ENCODE results near the gene HORMAD2. TPM values are rescaled to one million over a fixed set of nuclear protein-coding genes. Genes with fewer than 3 reads are reported as not detected.

The HORMAD2 gene
- total RNA-seq (not detected in 2 replicates), polyA plus RNA-seq (not detected in 2 replicates), polyA minus RNA-seq (not detected in 2 replicates), Bru-seq, nascent RNA (percentile 4 among the genes with signal in this experiment), BruChase-seq, experiment 1, labeled RNA remaining after a 6-hour chase (percentile 4 among the genes with signal in this experiment), BruChase-seq, experiment 2, labeled RNA remaining after a 2-hour chase (percentile 2 among the genes with signal in this experiment)
- polyA plus RNA-seq (2011; cell fraction: cytosol; rRNA removed), result not detected in 2 replicates
- polyA plus RNA-seq (2011; cell fraction: nucleus; rRNA removed), result not detected in 2 replicates
- not detected in 2 replicates for polyA plus RNA-seq (2012)
- polyA minus RNA-seq (2011; cell fraction: cytosol; rRNA and poly(A)+ RNA removed), result not detected
- not detected in 2 replicates for polyA minus RNA-seq (2011; cell fraction: nucleus; rRNA and poly(A)+ RNA removed)
- long read RNA-seq, result 0 reads

- Histone ChIP-seq H3K9me1 (replicated peaks; ENCODE audit: control insufficient read depth, extremely low read depth, insufficient read depth, low read length) (no peaks in the 10 kb centered on the region), H4K20me1 (replicated peaks; ENCODE audit: control insufficient read depth, extremely low read depth, insufficient read depth, low read length) (no peaks in the 10 kb centered on the region), H3K4me2 (ENCODE audit: insufficient read depth, low read length) (peak within 1 kb of the TSS; percentile 27), H3K27ac (ENCODE audit: insufficient read depth, low read depth, low read length) (no peak within 1 kb of the TSS), H2AFZ (ENCODE audit: low read depth, low read length) (peak within 1 kb of the TSS; percentile 40), H3K36me3 (ENCODE audit: control insufficient read depth in 2 of 2, extremely low read depth in 1 of 2, insufficient read depth in 2 of 2, low read length in 2 of 2) (no peaks in the 10 kb centered on the region), H3K9ac (replicated peaks; ENCODE audit: extremely low read depth, insufficient read depth, low read length) (no peak within 1 kb of the TSS), H3K79me2 (ENCODE audit: control insufficient read depth, insufficient read depth, low read length) (no peaks in the 10 kb centered on the region), H3K27me3 (ENCODE audit: control insufficient read depth in 2 of 2, insufficient read depth in 2 of 2, low read length in 2 of 2) (peaks cover 11 to 15% of the 10 kb centered on the region in 2 experiments), H3K9me3 (replicated peaks; ENCODE audit: control insufficient read depth, insufficient read depth, low read length) (no peaks in the 10 kb centered on the region), H3K4me1 (ENCODE audit: control insufficient read depth, extremely low read depth, insufficient read depth, low read length) (no peaks in the 10 kb centered on the region), H3K4me3 (replicated peaks in 1 of 3; ENCODE audit: insufficient read depth in 1 of 3, low read depth in 1 of 3, low read length in 3 of 3) (peak within 1 kb of the TSS in 1 of 3 experiments; percentile 25)
- peak; percentile 22 for DNase-seq (ENCODE audit: low read depth, low spot score)
- no peak for FAIRE-seq
- ChIA-PET CTCF (interaction anchor here (0.8 kb wide), 1 partner anchor 39 kb away, joined by 3 read pairs; no protein-coding TSS in a partner anchor), POLR2A (no interaction called here)
- BruUV-seq (replicated peaks), result no TSS peak
- TF ChIP-seq EZH2 (IDR thresholded peaks at IDR 0.05; ENCODE audit: borderline replicate concordance, low read depth, low read length, severe bottlenecking) (peak; percentile 38), MYC (IDR thresholded peaks at IDR 0.05; ENCODE audit: low read depth, low read length) (no peak)
- dilution Hi-C loops (cut with MboI; ENCODE audit: extremely low pct_ligation_motif_present, low sequenced_read_pairs) (no loop called here), intact Hi-C loops (cut with micrococcal nuclease) (loop anchor here (10.0 kb wide), 2 partner anchors 195 to 285 kb away; partner anchors contain the start of gene MTMR3)
These were observed at the start of gene HORMAD2 for GRCh38 chr22:30079952-30080533. Gene HORMAD2, plus strand, starts transcription at chr22:30080464. Its CDS starts 13,489 bp downstream, at chr22:30093953.

- Histone ChIP-seq H3K4me1 (ENCODE audit: control insufficient read depth, extremely low read depth, insufficient read depth, low read length) (no peaks in the 10 kb centered on the region), H3K9ac (replicated peaks; ENCODE audit: extremely low read depth, insufficient read depth, low read length) (no peak overlapping the region), H3K36me3 (ENCODE audit: control insufficient read depth in 2 of 2, extremely low read depth in 1 of 2, insufficient read depth in 2 of 2, low read length in 2 of 2) (peaks cover 0 to 4% of the 10 kb centered on the region in 2 experiments), H3K9me3 (replicated peaks; ENCODE audit: control insufficient read depth, insufficient read depth, low read length) (no peaks in the 10 kb centered on the region), H2AFZ (ENCODE audit: low read depth, low read length) (no peak overlapping the region), H4K20me1 (replicated peaks; ENCODE audit: control insufficient read depth, extremely low read depth, insufficient read depth, low read length) (no peaks in the 10 kb centered on the region), H3K27me3 (ENCODE audit: control insufficient read depth in 2 of 2, insufficient read depth in 2 of 2, low read length in 2 of 2) (no peaks in the 10 kb centered on the region), H3K79me2 (ENCODE audit: control insufficient read depth, insufficient read depth, low read length) (no peaks in the 10 kb centered on the region), H3K27ac (ENCODE audit: insufficient read depth, low read depth, low read length) (no peak overlapping the region), H3K9me1 (replicated peaks; ENCODE audit: control insufficient read depth, extremely low read depth, insufficient read depth, low read length) (no peaks in the 10 kb centered on the region), H3K4me3 (replicated peaks in 1 of 3; ENCODE audit: insufficient read depth in 1 of 3, low read depth in 1 of 3, low read length in 3 of 3) (no peak overlapping the region), H3K4me2 (ENCODE audit: insufficient read depth, low read length) (no peak overlapping the region)
- ChIA-PET POLR2A (no interaction called here), CTCF (no interaction called here)
- no TSS peak for BruUV-seq (replicated peaks)
- intact Hi-C loops (cut with micrococcal nuclease) (no loop called here), dilution Hi-C loops (cut with MboI; ENCODE audit: extremely low pct_ligation_motif_present, low sequenced_read_pairs) (no loop called here)
- peak; percentile 28 for FAIRE-seq
- TF ChIP-seq FOS (IDR thresholded peaks at IDR 0.05; ENCODE audit: borderline replicate concordance, insufficient read depth, low read length) (no peak), JUN (IDR thresholded peaks at IDR 0.05; ENCODE audit: borderline replicate concordance, insufficient read depth, insufficient read length, low read depth) (no peak), MYC (IDR thresholded peaks at IDR 0.05; ENCODE audit: low read depth, low read length) (no peak), CTCF (IDR thresholded peaks at IDR 0.05; ENCODE audit: extremely low read depth in 1 of 2, insufficient read depth in 1 of 2, low read depth in 1 of 2, low read length in 2 of 2) (no peak), POLR2A (IDR thresholded peaks at IDR 0.05; ENCODE audit: low read depth, low read length) (no peak)
- no peak for DNase-seq (ENCODE audit: low read depth, low spot score)
These were observed 48.9 kb upstream of the HORMAD2 start for GRCh38 chr22:30031328-30031727.

All from endothelial cell of umbilical vein (primary cell).